NCI-H526 treated with DMSO at 0.1 percent for 48 hours (cell line): ENCODE results near the gene CACNA2D3.
"Not testable (repeated sequence)": the region's sequence is repeated elsewhere in the genome, so short reads cannot be mapped to it uniquely, and the experiment has no call there.

Experiments
- DNase-seq: peaks from one replicate; lab custom pipeline; 2025; lab: John Stamatoyannopoulos, UW

CACNA2D3 gene

DNA sequence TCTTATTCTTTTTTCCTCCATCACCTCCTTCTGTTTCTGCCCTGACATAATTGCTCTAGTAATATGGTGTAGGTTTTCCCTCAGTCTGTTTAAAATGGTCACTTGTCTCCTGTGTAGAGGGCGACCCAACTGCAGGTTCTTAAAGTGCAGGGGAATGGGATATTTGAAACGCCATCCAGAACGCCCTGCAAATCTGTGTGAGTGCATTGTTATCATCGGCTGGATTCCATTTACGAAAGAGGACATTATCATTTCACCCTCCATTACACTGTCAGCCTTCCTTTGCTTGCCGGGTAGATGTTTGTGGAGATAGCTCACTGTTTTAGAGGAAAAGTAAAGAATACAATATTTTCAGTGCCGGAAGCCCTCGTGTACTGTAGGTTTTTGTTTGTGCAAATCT lies 451.5 kb downstream of the CACNA2D3 start:
- no peak for DNase-seq

DNA sequence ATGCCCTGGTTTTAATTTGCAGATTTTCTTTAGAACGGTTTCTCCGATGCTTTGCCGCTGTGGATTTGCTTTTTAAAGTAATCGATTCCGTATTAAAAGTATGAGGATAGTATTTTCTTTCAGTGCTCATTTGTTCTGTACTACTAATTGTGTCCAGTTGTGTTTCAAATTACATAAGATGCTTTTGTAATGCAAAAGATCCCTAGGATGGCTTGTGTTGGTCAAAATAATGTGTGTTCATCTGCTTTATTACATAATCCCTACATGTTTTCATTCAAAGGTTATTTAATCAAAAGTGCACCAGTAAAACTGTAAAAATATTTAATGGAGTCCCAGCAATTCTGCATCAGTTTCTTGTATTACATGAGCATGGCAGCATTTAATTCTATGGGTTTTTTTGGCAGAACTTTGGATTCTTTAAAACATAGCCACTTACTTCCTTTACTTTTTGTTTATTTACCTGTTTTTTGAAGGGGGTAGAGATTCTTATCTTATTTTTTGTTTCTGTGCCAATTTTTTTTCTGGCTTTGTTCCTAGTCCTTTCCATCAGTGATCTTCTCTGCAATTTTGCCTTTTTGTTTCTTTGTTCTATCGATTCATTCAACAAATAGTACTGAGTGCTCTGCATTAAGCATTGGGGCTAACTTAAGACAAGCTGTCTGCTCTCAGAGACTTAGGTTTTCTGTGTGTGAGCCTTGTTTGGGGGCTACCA lies 452.7 kb downstream of the CACNA2D3 start:
- no peak for DNase-seq

DNA sequence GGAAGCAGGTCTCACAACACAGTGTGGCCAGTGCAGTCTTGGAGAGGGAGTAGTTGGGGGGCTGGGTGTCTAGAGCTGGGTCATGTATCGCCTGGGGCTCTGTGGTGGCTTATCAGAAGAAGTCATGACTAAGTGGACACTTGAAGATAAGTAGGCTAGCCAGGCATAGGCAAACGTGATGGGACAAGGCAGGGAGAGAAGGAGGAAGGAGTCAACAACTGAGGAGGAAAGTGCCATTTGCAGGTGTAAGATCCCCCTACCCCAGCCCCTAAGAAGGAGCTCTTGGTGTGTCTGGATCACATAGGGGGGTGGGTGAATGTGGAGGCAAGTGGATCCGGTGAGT lies 453.2 kb downstream of the CACNA2D3 start:
- DNase-seq = no peak

DNA sequence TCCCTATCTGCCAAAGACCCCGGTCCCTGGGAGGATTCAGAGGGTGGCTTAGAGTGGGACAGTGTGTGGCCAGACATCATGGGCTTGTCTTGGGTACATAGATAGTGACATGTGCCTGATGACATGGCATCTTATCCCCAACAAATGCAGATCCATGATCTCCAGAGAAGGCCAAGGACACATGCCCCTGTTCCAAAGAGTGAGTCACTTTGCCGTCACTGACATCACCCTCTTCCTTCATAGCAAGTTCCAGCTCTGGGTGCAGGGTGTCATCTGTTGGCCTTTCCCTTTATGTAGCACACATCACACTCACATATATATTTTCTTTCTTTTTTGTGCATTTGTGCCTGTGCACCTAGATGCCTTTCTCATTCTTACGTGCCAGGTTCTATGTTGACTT lies 455.0 kb downstream of the CACNA2D3 start:
- no peak for DNase-seq

DNA sequence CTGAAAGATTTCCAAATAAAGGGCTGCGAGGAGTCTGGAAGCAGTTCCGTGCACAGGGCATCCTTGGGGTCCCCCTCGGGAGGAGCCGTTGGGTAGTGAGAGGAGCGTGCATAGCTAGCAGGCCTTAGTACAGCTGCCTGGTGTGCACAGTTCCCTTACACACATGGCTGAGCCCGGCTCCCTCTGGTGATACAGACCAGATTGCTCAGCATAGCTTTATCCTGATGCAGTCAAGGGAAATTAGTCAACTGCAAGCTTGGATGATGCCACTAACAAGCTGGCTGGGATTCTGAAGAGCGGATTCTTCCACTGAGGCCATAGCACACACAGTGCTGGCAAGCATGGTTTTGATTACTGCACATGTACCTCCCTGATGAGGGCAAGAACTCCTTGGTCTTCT lies 456.1 kb downstream of the CACNA2D3 start:
- DNase-seq = no peak

DNA sequence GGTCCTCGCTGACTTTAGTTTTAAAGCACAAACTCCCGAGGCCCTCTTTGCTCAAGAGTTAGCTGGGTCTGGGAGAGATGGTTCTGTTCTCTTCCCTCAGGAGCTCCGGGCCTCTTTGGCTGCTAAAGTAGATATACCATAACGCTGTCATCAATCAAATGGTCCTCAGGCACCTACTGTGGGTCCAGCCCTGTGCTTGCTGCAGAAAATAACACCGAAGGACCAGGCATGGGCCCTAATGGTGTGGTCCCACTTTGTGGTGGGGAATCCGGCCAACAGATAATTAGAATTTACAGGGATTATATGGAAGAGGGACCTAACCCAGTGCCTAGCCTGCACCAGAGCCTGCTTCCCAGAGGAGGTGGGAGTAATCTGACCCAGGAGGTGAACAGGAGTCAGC lies 458.1 kb downstream of the CACNA2D3 start:
- DNase-seq = no peak

DNA sequence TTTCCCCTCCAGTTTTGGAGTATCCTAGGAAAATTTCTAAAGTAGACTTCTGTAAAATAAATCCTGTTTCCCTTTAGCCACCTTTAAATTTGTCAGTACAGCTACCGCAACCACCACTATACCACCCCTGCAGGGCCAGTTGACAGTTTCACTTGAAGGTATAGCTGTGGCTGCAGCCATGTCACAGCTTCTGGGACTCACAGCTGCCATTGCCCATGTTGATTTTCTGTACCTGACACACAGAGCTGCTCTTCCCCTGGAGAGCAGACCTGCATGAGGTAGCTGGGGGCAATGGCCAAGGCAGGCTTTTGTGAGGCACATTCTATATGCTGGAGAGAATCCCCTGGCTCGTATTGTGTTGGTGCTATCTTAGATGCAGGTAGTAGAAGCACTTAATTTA lies 460.1 kb downstream of the CACNA2D3 start:
- no peak for DNase-seq

DNA sequence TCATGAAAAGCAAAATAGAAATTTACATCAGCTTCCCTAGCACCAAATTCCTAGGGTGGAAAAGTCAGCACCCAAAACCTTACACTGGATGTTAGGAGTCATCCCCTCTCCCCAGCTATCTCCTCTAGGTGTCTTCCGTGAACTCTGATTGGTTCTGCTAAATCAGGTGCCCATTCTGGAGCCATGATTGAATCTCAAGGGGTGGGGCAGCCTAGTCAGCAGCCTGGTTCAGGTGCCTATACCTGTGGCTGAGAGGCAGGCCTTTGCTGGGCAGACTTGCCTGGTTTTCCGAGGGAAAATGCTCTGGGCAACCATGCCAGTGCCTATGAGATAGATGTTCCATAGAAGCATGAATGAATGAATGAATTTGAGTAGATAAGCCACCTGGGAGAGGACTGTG lies 468.8 kb downstream of the CACNA2D3 start:
- DNase-seq = no peak

DNA sequence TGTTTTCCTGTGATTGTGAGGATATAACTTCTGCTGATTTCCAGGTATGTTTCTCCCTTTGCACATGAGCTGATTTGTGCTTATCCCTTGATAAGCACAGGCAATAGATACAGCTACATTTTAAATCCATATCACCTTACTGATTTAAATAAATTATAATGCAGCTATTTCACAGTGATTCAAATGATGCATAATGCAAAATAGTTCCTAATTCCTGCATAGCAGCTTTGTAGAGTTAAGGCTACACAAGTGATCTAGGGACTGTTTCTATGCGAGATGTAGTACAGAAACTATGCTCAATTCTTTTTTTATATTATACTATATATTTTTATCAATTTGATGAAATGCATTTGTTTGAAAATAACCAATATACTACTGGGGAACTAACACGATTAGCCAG lies 471.3 kb downstream of the CACNA2D3 start:
- peak; percentile 37 for DNase-seq

DNA sequence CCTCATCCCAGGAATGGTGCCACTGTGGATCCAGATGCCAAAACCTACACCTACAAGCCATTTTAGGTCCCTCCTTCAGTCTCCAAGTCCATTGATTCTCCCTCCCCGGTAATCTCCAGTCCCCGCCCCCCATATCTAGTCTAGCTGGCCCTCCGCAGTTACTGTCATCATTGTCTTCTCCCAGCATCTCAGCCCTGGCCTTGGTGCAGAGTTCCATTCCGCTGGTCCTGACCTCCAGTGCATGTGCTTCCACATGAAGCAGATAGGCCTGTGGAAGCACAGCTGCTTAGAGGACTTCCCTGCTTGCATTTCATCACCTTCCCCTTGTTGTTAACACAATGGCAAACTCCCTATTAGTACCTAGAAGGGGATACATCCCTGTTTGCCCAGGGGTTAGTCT lies 473.7 kb downstream of the CACNA2D3 start:
- DNase-seq = no peak

DNA sequence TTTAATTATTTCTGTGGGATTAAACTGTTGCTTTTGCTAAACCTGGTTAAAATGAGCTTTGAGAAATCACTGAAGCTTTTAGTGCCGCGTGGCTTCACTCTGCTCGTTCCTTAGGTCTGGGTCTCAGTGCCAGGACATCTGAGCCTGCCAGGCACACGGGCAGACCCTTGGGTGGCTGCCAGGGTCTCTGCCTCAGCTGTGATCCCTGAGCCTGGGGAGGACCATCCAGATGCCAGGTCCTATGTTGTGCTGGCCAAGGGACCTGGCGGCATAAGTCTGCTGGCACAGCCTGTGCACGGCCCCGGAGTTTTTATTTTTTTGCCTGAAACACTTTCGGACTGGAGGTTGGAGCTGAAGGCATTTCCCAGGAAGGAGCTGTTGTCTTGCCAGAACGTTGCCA lies 477.4 kb downstream of the CACNA2D3 start:
- DNase-seq = no peak

DNA sequence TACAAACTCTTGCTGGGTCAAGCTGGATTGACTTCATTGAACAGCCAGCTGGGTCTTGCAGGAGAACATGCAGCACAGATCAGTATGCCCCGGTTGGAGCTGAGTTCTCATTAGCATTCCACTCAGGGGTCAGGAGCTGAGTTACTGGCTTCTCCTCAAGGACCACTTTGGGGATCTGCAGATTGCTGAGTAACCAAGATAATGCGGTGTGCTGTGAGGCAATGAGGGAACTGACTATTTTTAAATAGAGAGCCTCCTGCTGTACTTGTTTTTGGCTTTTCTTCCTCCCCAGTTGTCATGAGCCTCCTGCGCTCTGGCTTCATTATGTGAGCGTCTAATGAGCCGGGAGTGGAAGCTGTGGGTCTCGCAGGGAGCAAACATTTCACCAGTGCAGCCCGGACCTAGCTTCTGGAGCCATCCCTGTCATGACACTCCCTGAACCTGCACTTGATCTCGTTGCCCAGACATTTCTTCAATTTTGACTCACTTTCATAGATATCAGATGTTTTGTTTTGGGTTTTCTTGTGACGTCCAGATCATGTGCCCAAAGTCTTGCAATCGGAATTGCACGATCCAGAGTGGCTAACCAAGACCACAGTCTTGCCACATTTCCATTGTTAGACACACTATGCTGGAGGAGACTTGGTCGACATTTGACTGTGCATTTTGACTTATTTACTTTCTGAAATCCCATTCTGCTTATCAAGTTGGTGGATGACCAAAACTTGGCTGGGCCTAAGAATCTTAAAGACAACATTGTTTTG lies 478.3 kb downstream of the CACNA2D3 start:
- DNase-seq = no peak

DNA sequence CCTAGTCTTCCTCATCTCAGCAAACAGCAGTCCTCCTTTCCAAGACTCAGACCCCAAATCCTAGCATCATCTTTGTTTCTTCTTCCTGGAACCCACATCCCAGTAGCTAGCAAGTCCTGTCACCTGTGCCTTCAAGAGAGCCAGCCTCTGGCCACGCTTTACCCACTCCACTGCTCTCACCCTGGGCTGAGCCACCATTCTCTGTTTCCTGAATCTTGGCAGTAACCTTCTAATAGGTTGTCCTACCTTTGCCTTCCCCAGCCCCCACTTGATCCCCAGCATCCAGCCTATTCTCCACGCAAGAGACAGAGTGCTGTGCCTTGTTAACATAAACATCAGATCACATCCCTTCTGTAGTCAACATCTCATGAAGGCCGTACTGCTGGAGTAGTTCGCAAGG lies 482.1 kb downstream of the CACNA2D3 start:
- DNase-seq = no peak

DNA sequence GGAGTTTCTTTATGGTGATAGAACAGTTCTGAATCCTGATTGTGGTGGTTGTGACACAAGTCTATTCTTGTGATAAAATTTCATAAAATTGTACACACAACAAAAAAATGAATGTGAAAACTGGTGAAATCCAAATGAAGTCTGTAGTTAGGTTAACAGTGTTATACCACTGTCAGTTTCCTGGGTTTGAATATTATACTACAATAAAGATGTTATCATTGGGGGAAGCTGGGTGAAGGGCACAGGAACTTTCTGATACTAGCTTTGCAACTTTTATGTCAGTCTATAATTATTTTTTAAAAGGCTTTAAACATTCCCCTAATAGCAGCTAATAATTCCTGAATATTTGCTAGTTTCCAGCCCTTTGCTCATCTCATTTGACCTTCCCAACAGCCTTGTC lies 485.7 kb downstream of the CACNA2D3 start:
- DNase-seq = no peak

DNA sequence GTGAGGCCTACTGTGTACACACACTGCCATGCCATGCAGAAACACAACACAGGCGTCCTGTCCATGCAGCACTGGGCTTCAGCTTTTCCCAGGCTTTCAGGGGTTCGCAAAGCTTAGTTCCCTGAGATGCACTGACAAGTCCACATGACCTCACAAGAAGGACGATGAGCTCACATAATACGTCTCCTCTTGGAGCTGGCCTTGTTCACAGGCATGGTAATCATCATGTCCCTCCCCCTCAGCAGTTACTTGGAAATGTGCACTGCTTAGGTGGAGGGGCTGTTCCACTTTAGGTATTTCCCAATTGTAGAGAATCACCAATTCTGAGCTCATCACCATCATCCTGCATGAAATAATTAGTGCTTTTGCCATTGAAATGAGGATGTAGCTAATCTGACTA lies 496.7 kb downstream of the CACNA2D3 start:
- DNase-seq = no peak

DNA sequence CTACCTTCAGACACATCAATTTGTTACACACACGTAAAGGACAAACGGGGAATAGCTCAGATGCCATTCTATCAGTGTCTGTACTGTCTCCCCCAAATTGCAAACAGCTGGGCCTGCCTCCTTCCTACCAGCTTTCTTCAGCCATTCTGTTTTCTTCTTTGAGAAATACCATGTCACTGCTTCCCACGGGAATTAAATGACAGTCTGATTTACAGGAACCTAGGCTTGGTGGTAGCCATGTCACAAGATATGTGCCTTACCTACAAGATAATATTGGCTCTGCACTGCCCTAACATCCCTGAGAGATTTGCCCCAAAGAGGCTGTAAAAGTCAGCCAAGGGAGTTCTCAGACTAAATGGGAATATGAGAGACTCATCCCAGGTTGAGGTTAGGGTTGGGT lies 497.2 kb downstream of the CACNA2D3 start:
- DNase-seq = no peak

DNA sequence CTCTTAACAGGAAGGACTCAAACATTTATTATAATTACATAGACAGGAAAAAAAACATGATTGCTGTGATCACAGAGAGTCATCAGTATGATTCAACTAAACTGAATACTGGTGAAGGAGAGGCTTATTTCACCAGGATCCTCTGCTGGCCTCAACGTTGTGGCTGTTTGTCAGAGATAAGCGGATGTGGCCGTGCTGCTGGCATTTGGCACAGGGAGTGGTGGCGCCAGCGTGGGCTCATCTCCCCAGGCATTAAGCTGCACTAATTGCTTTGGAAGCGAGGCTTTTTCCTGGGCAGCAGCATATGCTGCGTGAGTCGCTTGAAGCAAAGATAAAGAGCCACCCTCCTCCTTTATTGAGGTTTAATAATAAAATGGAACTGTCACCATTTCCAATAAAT lies 498.8 kb downstream of the CACNA2D3 start:
- no peak for DNase-seq

DNA sequence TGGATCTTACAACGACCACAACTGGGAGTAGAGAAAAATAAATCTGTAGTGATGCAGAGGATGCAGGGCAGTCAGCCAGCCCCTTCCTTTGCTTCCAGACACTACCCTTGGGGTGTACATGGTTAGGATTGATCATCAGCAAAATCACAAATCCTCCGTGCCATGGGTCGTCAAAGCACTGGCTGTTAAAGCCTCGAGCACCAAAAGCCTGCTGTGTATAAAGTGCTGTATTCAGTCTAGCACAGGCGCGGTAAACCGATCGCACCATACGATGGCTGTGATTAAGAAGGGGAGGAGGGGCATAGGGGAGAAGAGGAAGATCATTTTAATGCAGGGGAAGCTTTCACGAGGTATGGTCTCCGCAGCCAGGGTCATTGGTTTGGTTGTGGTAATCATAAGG lies 500.3 kb downstream of the CACNA2D3 start:
- DNase-seq = no peak

DNA sequence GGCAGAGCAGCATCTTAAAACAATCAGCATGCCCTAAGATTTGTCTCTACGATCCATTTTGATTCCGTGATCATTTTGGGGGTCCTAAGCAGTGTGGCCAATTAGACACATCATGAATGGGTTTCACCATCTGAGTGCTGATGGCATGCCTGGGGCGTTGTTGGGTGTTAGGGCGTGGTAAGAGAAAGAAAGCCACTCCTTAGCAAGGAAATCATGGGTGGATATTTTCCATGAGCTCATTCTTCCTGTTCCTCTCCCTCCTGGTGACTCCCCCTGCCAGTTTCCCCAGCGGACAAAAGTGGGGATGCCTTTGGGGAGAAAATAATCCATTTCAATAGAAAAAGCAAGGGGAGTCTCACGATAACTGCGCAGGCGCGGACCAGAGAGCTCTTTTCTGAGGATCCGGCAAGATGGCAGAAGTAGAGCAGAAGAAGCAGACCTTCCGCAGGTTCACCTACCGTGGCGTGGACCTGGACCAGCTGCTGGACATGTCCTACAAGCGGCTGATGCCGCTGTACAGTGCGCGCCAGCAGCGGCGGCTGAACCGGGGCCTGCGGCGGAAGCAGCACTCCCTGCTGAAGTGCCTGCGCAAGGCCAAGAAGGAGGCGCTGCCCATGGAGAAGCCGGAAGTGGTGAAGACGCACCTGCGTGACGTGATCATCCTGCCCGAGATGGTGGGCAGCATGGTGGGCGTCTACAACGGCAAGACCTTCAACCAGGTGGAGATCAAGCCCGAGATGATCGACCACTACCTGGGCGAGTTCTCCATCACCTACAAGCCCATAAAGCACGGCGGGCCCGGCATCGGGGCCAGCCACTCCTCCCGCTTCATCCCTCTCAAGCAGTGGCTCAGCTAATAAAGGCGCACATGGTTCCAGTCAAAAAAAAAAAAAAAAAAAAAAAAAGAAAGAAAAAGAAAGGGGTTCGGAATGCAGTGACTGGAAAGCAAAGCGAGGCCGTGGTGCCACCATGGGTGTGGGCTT lies 503.7 kb downstream of the CACNA2D3 start:
- no peak for DNase-seq

DNA sequence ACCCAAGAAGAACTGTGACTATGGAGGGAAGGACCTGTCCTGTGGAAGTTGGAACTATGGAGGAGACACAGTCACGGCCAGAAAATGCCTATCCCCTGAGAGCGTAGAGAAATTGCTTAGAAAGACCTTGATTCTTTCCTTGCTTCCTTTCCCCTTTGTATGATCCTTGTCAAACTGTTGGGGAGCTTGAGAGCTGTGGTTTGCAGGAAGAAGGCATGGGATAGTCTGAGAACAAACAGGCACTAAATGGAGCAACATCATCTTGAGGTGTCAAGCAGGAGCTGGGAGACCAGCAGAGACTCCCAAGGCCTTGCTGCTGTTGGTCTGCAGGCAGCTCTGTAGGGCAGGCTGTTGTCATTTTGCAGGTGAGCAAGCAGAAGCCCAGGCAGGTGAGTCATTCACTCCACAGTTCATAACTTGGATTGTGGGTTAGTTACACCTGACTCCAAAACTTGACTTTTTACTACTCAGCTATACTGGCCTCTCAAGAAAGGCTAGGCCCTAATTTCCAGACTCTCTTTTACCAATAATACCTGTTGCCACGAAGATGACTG lies 506.6 kb downstream of the CACNA2D3 start:
- no peak for DNase-seq

DNA sequence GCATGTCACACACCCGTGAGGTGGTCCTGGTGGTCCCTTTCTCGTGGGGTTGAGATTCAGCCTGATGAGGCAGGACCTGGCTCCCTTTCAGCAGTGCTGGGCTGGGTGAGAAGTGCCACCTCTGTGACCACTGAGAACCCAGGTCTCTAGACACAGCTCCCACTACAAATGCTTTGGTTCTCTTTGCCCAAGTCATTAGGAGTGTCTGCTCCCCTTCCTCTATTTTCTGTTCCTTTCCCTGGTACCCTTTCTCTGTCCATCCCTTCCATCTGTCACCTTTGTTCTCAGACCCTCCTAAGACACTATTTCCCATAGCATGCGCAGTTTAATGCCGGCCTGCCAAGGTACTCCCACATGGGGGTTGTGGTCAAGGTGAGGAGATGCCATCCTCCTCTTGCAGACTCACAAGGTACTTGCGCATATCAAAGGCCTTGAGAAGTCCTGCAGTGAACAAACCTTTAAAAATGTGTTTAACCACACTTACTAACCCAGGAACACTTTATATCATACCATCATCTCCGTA lies 507.8 kb downstream of the CACNA2D3 start:
- DNase-seq = no peak

DNA sequence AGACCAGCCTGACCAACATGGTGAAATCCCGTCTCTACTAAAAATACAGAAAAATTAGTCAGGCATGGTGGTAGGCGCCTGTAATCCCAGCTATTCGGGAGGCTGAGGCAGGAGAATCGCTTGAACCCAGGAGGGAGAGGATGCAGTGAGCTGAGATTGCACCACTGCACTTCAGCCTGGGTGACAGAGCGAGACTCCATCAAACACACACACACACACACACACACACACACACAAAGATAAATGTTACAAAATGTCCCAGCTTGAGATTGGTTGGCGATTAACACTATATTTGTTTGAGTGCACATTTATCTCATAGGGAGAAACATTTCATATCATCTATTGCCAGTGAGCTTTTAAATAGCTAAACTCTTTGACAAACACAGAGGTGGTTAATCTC lies 508.6 kb downstream of the CACNA2D3 start:
- not testable (repeated sequence) for DNase-seq
